Activated naive CD4-positive, alpha-beta T cell treated with anti-CD3 and anti-CD28 coated beads, Interleukin-2, amount 10 ng/mL, durations not matched to agents 7 days and 5 days (primary cell): ENCODE results near the gene PARP16.
"Not testable (repeated sequence)": the region's sequence is repeated elsewhere in the genome, so short reads cannot be mapped to it uniquely, and the experiment has no call there.

Source experiments
- CTCF ChIA-PET: fragments of 350-600 bp; sonication (Branson Sonifier 250); formaldehyde crosslinking; loops from one replicate; lab custom pipeline; 2021; ENCODE audit warnings: antibody characterized with exemption; lab: Charles Lee
- DNase-seq: peaks from one replicate; pipeline ENCODE4 v3.0.0-alpha.2; 2020
- H3K27ac Mint-ChIP-seq: one replicate; pipeline ENCODE4 v1.8.0; 2021; ENCODE audit warnings: mild to moderate bottlenecking, moderate library complexity, mixed read lengths
- H3K27me3 Mint-ChIP-seq: one replicate; pipeline ENCODE4 v1.8.0; 2021; ENCODE audit warnings: mild to moderate bottlenecking, mixed read lengths
- H3K36me3 Mint-ChIP-seq: one replicate; pipeline ENCODE4 v1.8.0; 2021; ENCODE audit warnings: mixed read lengths
- H3K4me1 Mint-ChIP-seq: one replicate; pipeline ENCODE4 v1.8.0; 2021; ENCODE audit warnings: mixed read lengths
- H3K4me3 Mint-ChIP-seq: one replicate; pipeline ENCODE4 v1.8.0; 2021; ENCODE audit warnings: mild to moderate bottlenecking, moderate library complexity, mixed read lengths
- H3K9me3 Mint-ChIP-seq: one replicate; pipeline ENCODE4 v1.8.0; 2021; ENCODE audit warnings: mixed read lengths

PARP16 gene

DNA sequence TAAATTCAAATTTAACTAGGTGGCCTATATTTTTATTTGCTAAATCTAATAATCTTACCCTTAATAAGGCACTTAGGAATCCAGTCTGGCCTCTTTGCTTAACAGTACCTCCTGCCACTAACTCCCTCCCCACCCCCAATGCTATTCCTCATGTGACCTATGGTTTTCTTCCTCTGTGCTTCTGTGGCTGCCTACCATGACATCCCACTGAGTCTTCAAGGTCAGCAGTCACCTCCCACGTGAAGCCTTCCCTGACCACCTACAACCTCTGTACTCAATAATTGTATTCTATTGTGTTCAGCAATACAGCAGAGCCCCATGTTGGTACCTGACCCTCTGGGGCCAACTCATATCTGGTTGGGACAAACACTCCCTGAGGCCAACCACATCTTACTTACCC lies 9.7 kb downstream of the PARP16 start:
- CTCF ChIA-PET: no interaction called here
- no peak overlapping the region for H3K27ac Mint-ChIP-seq
- peaks cover 6% of the 10 kb centered on the region for H3K36me3 Mint-ChIP-seq
- H3K4me1 Mint-ChIP-seq: peaks cover 25% of the 10 kb centered on the region
- no peaks in the 10 kb centered on the region for H3K27me3 Mint-ChIP-seq
- no peak overlapping the region for H3K4me3 Mint-ChIP-seq
- DNase-seq: no peak
- no peaks in the 10 kb centered on the region for H3K9me3 Mint-ChIP-seq

DNA sequence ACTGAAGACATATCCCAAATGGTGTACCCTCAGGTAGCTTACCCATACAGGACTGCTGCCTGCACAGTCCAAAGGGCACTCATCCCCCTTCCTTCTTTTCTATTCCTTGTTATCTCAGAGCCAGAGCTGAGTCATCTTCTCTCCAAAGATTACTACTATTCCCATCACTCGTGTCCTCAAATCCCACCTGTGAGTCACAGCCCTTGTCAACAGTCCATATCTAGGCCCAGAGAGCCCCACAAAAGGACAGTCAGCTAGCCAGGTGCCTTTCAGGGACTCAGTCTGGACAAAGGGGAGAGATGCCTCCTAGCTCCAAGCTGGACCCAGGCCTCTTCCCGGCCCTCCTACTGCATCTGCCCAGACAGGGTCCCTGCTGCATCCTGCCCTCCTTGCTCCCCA lies 11.0 kb downstream of the PARP16 start:
- H3K27ac Mint-ChIP-seq: no peak overlapping the region

DNA sequence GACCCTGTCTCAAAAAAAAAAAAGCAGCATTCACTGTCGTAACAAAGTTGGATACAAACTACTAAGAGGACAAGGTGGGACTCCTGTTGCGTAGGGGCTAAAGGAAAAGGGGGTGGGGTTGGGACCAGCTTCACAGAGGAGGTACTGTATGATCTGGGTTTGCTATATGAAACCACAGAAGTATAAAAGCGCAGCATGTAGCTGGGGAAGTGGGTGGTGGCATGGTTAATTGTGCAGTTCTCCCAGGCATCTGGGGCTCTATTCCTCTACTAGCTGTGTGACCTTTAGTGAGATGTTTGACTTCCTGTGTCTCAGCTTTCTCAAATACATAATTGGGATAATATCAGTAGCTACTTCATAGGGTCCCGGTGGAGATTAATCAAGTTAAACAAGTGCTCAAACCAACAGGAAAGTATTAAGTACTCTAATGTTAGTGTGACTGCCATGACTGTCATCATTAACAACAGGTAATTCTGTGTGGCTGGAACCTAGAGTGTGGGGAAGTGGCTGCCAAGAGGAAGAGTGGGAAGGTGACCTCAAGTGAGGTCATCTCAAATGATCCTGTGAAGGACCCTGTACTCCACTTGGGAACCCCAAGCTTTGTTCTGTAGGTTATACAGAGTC lies 11.5 kb downstream of the PARP16 start:
- CTCF ChIA-PET: interaction anchor here (1.1 kb wide), 1 partner anchor 241 kb away, joined by 3 read pairs; no protein-coding TSS in a partner anchor
- no peak for DNase-seq
- Mint-ChIP-seq H3K4me3 (no peak overlapping the region), H3K27me3 (no peaks in the 10 kb centered on the region), H3K9me3 (no peaks in the 10 kb centered on the region), H3K36me3 (peaks cover 8% of the 10 kb centered on the region), H3K4me1 (peaks cover 25% of the 10 kb centered on the region), H3K27ac (peak overlapping the region; percentile 15)

More for the DNA sequence above, 11.0 kb downstream of the PARP16 start:
- DNase-seq: no peak
- H3K4me3 Mint-ChIP-seq: no peak overlapping the region
- H3K4me1 Mint-ChIP-seq: peaks cover 25% of the 10 kb centered on the region
- no peaks in the 10 kb centered on the region for H3K27me3 Mint-ChIP-seq
- peaks cover 6% of the 10 kb centered on the region for H3K36me3 Mint-ChIP-seq
- H3K9me3 Mint-ChIP-seq: no peaks in the 10 kb centered on the region
- CTCF ChIA-PET: interaction anchor here (1.1 kb wide), 1 partner anchor 242 kb away, joined by 3 read pairs; no protein-coding TSS in a partner anchor

DNA sequence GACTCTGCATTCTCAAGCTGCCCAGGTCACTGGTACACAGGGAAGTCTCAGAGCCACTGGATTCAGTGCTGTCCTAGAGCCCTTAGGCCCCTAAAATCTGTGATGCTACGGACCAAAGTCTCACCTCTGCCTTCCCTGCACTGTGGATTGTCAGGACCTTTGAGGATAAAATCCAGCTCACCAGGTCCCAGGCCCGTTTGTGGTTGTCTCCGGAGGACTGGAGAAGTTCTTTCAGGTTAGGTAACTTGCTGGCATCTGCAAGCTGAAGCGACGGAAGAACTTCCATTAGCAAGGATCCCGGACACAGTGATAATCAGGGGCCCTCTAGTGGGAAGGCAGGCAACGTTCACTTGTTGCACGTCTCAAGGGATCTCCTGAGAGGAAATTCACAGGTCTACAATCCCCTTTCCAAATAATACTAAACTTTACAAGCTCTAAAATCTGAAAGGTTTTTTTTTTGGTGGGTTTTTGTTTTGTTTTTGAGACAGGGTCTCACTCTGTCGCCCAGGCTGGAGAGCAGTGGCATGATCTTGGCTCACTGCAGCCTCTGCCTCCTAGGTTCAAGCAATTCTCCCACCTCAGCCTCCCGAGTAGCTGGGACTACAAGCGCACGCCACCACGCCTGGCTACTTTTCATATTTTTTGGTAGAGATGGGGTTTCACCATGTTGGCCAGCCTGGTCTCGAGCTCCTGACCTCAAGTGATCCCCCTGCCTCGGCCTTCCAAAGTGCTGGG lies 15.7 kb downstream of the PARP16 start:
- H3K27me3 Mint-ChIP-seq, H3K9me3 Mint-ChIP-seq, H3K27ac Mint-ChIP-seq, H3K4me3 Mint-ChIP-seq: not testable (repeated sequence)
- Mint-ChIP-seq H3K36me3 (peaks cover 15% of the 10 kb centered on the region), H3K4me1 (peaks cover 12% of the 10 kb centered on the region)
- CTCF ChIA-PET: interaction anchor here (0.6 to 2.3 kb wide), 13 partner anchors 8 to 237 kb away, joined by 3 to 10 read pairs (median 3); partner anchors contain the start of gene PARP16
- DNase-seq: peak; percentile 43

DNA sequence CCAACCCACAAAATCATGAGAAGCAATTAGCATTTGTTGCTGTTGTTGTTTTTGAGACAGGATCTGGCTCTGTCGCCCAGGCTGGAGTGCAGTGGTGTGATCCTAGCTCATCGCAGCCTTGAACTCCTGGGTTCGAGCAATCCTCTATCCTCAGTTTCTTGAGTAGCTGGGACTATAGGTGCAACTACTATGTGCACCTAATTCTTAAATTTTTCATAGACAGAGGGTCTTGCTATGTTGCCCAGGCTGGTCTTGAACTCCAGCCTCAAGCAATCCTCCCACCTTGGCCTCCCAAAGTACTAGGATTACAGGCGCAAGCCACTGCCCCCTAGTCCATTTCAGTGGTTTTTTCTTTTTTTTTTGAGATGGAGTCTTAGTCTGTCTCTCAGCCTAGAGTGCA lies 18.3 kb downstream of the PARP16 start:
- no peaks in the 10 kb centered on the region for H3K9me3 Mint-ChIP-seq
- H3K4me1 Mint-ChIP-seq: no peaks in the 10 kb centered on the region
- CTCF ChIA-PET: interaction anchor here (1.0 to 1.1 kb wide), 2 partner anchors 22 to 79 kb away, joined by 3 to 4 read pairs; no protein-coding TSS in a partner anchor
- H3K27ac Mint-ChIP-seq: no peak overlapping the region
- no peaks in the 10 kb centered on the region for H3K27me3 Mint-ChIP-seq
- H3K4me3 Mint-ChIP-seq: no peak overlapping the region
- DNase-seq: no peak
- H3K36me3 Mint-ChIP-seq: peaks cover 12% of the 10 kb centered on the region

DNA sequence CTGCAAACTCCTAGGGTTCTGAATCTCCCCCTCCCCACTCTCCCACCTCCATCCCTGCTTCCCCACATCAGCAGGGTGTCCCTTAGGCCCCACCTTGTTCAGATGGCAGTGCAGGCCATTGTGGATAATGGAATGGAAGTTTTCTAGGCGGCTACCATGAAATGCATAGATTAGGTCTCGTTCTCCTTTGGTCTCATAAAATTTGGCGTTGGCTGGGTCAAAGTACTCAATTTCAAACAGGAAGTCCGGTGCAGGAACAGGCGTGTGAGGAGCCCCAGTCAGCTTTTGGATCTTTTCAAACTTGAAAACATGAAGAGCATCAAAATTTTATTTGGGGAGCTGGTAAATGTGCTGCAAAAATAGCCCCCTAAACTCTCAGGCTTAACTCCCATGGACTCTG lies 20.2 kb downstream of the PARP16 start:
- Mint-ChIP-seq H3K27ac (no peak overlapping the region), H3K9me3 (no peaks in the 10 kb centered on the region), H3K4me1 (no peaks in the 10 kb centered on the region), H3K27me3 (no peaks in the 10 kb centered on the region), H3K36me3 (peaks cover 21% of the 10 kb centered on the region), H3K4me3 (no peak overlapping the region)
- DNase-seq: no peak
- CTCF ChIA-PET: no interaction called here

DNA sequence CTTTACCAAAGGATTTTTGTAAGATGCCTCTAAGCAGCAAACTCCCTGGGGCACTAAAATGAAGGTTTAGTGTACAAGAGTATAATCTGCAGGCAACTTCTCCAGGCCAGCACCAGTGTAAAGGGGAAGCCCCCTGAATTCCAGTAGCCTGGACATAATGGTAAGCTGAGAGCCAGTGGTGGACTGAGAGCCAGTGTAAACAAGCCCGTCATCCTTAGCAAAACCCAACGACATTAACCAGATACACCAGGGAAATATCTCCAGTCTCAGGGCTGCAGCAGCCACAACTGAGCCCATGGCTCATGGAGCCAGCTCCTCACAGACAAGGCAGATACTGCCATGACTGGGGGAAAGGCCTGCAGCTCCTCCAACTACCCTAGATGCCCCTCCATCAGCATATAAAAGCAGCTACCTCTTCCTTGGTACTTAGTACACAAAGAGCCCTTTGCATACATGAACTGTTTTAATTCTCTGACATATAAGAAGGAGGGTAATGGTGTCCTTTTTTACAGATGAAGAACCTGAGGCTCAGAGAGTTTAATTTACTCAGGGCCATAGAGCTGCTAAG lies 21.7 kb downstream of the PARP16 start:
- Mint-ChIP-seq H3K9me3 (no peaks in the 10 kb centered on the region), H3K27ac (no peak overlapping the region), H3K4me3 (no peak overlapping the region), H3K27me3 (no peaks in the 10 kb centered on the region), H3K36me3 (peaks cover 26% of the 10 kb centered on the region), H3K4me1 (no peaks in the 10 kb centered on the region)
- CTCF ChIA-PET: interaction anchor here (0.5 to 1.1 kb wide), 2 partner anchors 120 to 229 kb away, joined by 3 read pairs; no protein-coding TSS in a partner anchor
- no peak for DNase-seq

DNA sequence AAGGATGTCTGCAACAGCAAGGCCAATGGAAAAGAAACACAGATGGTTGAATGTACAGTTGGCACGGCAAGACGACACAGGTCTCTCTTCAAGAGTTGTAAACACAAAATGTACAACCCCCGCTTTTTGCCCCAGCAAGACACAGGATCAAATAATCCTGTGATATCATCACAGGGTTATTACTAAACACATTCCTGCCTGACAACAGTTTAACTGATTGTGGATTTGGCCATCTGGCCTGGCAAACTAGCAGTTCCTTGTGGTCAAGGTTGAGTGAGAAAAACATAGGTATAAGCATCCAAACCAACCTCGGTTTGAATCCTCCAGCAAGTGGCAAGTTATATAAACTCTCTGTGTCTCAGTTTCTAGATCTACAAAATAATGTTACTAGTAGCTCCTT lies 23.4 kb downstream of the PARP16 start:
- Mint-ChIP-seq H3K27me3 (no peaks in the 10 kb centered on the region), H3K4me3 (no peak overlapping the region)

DNA sequence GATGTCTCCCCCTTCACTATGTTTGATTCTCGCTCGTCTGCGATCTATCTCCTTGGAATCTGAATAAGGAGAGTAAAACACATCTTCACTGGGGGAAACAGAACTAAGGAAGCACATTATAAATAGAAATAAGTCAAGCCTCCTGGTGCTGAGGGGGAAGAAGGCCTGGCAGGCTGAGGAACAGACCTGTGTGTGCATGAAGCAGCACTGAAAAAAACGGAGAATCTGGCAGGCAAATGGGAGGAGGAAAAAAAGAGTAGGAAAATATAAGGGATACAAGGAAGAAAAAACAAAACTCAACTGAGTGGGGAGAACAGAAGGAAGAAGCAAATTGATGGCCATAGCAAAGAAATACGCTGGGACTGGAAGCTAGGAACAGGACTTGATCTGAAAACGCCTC lies 25.7 kb downstream of the PARP16 start:
- DNase-seq: no peak
- Mint-ChIP-seq H3K9me3 (no peaks in the 10 kb centered on the region), H3K36me3 (peaks cover 35% of the 10 kb centered on the region), H3K27me3 (no peaks in the 10 kb centered on the region), H3K4me3 (no peak overlapping the region), H3K27ac (no peak overlapping the region), H3K4me1 (no peaks in the 10 kb centered on the region)
- CTCF ChIA-PET: no interaction called here

More for the DNA sequence above, 23.4 kb downstream of the PARP16 start:
- H3K9me3 Mint-ChIP-seq: no peaks in the 10 kb centered on the region
- DNase-seq: no peak
- CTCF ChIA-PET: no interaction called here
- no peaks in the 10 kb centered on the region for H3K4me1 Mint-ChIP-seq
- H3K27ac Mint-ChIP-seq: no peak overlapping the region
- H3K36me3 Mint-ChIP-seq: peaks cover 34% of the 10 kb centered on the region

DNA sequence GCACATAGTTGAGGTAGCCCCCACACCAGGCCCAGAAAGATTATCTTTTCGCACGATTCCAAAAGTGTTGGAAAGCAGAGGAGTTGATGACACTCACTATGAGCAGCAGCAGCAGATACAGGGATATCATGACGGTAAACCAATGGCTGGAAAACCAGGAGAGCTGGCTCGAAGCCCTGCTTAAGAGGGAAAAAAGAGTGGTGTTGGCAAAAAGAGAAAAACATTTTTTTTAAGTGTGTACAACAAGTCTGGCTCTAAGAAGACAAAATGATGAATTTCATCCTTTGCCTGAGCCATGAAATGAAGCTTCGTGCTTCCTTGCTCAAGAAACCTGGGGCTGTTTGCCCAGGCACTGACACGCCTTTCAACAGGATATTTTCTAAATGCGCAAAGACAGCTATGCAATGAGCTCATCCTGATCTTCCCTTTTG lies 27.3 kb downstream of the PARP16 start:
- Mint-ChIP-seq H3K27me3 (no peaks in the 10 kb centered on the region), H3K4me1 (peaks cover 2% of the 10 kb centered on the region), H3K36me3 (peaks cover 38% of the 10 kb centered on the region), H3K4me3 (no peak overlapping the region), H3K27ac (no peak overlapping the region), H3K9me3 (no peaks in the 10 kb centered on the region)
- CTCF ChIA-PET: interaction anchor here (1.3 to 2.0 kb wide), 2 partner anchors 10 to 12 kb away, joined by 4 read pairs; no protein-coding TSS in a partner anchor
- no peak for DNase-seq

DNA sequence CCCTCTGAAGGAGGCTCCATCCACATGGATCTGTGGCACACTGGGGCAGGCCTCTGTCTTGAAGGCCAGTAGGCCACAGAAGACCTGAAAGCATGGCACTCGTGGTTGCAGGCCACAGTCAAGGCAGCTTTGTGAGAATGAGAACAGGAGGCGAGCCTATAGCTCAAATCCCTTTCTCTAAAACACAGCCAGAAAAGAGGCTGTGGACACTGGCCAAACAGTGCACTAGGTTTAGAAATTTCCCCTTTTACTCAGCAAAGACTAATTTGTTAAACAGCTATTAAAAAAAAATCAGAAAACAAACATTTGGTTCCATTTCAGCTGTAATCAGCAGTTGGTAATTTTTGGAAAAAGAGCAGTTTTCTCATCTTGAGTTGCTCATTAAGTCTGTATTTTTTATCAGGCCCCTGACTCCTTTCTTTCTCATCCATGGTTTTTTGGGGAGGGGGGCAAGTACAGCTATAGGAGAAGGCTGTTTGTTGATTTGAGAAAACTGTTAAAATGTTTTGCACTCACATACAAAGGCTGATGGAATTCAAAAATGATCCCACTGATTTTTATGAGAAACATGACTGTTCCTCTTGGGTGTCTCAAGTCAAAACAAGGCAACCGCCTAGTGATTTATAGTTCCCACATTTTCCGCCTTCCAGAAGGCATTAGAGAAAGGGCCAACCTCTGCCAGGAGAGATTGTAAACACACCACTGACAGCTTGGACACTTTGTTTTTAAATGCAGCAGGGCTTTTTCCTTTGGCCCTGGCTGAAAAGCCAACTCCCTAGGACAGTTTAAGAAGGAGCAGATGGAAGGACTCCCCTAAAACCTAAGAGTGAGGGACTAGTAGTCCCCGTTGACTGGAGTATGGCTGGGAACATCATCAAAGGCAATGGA lies 28.1 kb downstream of the PARP16 start:
- no peaks in the 10 kb centered on the region for H3K9me3 Mint-ChIP-seq
- CTCF ChIA-PET: interaction anchor here (2.0 kb wide), 1 partner anchor 9 kb away, joined by 4 read pairs; no protein-coding TSS in a partner anchor
- no peak for DNase-seq
- peaks cover 38% of the 10 kb centered on the region for H3K36me3 Mint-ChIP-seq
- peaks cover 2% of the 10 kb centered on the region for H3K4me1 Mint-ChIP-seq
- H3K27me3 Mint-ChIP-seq: no peaks in the 10 kb centered on the region
- no peak overlapping the region for H3K27ac Mint-ChIP-seq
- no peak overlapping the region for H3K4me3 Mint-ChIP-seq

DNA sequence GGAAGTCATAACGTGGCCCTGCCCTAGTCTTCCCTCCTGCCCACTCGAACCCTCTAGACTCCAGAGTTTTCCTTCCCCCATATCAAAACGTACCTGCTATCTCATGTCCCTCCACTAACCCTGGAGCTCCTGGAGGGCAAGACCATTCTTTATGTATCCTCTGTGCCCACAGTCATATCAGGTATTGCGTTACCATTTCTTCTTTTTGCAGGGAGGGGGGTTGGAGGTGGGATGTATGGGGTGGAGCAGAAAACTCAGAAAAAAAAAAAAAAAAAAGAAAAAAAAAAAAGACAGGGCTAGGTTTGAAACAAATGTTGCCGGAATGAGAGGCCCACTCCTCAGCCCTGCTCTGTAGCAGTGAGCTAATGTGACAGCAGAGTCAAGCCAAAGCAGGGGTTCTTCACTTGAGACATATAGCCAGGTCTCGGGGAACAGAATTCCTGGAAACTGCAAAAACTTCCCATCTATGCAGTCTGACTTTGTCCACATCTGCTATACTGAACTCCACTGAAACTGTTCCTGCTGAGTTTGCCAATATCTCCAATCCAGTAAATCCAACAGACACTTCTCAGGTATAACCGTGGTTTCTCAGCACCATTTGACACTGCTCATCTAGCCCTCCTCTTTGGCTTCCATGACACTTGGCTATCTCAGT lies 31.1 kb downstream of the PARP16 start:
- Mint-ChIP-seq H3K4me3 (no peak overlapping the region), H3K27ac (no peak overlapping the region), H3K9me3 (no peaks in the 10 kb centered on the region), H3K4me1 (peaks cover 2% of the 10 kb centered on the region), H3K27me3 (no peaks in the 10 kb centered on the region), H3K36me3 (peaks cover 25% of the 10 kb centered on the region)
- CTCF ChIA-PET: no interaction called here
- DNase-seq: no peak

DNA sequence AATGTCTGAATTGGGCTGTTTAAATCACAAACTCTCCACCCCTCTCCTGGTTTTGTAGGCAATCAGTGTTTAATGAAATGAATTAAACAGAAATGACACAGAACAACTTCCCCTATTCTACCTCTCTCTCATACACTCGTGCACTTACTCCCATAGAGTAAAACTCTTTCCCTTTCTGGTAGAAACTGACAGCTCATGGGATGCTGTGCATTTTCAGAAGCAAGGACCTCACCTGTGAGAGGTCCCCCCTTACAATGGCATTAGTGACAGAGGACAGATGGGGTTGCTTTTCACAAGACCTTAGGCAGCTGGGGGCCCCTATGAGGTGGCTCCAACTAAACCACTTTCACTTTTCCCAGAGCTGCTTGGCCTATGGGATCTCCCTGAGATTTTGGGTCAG lies 31.9 kb downstream of the PARP16 start:
- DNase-seq: no peak
- H3K4me3 Mint-ChIP-seq: no peak overlapping the region
- H3K27ac Mint-ChIP-seq: no peak overlapping the region
- H3K9me3 Mint-ChIP-seq: no peaks in the 10 kb centered on the region
- H3K36me3 Mint-ChIP-seq: peaks cover 20% of the 10 kb centered on the region
- H3K4me1 Mint-ChIP-seq: peaks cover 2% of the 10 kb centered on the region
- no peaks in the 10 kb centered on the region for H3K27me3 Mint-ChIP-seq
- CTCF ChIA-PET: no interaction called here
